NT2/D1 (cell line): ENCODE results near the gene KIAA1586.
A peak's percentile ranks its signal among the peaks of the same experiment; 100 is the strongest.
"Not testable (repeated sequence)": the region's sequence is repeated elsewhere in the genome, so short reads cannot be mapped to it uniquely, and the experiment has no call there.

Experiments
- DNase-seq: peaks from one replicate; pipeline ENCODE4 v3.0.0-alpha.2; 2011; ENCODE audit warnings: low read depth, low spot score
- H3K27me3 ChIP-seq: 2 replicates; pipeline ENCODE4 v1.6.0; 2011; ENCODE audit warnings: mild to moderate bottlenecking; ENCODE audit not compliant: insufficient read length, insufficient read depth
- H3K36me3 ChIP-seq: 2 replicates; pipeline ENCODE4 v1.6.1; 2011; ENCODE audit warnings: mild to moderate bottlenecking, low read length, mixed read lengths; ENCODE audit not compliant: insufficient read depth, insufficient read length
- H3K4me1 ChIP-seq: 2 replicates; pipeline ENCODE4 v1.5.1; 2011; ENCODE audit not compliant: insufficient read depth, insufficient read length
- H3K4me3 ChIP-seq: 2 replicates; pipeline ENCODE4 v1.5.1; 2011; ENCODE audit warnings: low read depth; ENCODE audit not compliant: insufficient read length
- H3K9ac ChIP-seq: 2 replicates; pipeline ENCODE4 v1.6.0; 2011; ENCODE audit warnings: low read depth; ENCODE audit not compliant: insufficient read length
- H3K9me3 ChIP-seq: 2 replicates; pipeline ENCODE4 v1.5.1; 2011; ENCODE audit warnings: mild to moderate bottlenecking, low read length; ENCODE audit not compliant: insufficient read depth
- SUZ12 ChIP-seq: IDR thresholded peaks from 2 replicates; pipeline ENCODE4 v1.6.1; 2011; ENCODE audit not compliant: insufficient read length, insufficient read depth; ENCODE audit errors: extremely low read depth
- YY1 ChIP-seq: IDR thresholded peaks from 2 replicates; pipeline ENCODE4 v1.6.1; 2011; ENCODE audit not compliant: insufficient read length, insufficient read depth
- ZNF274 ChIP-seq: IDR thresholded peaks from 2 replicates; pipeline ENCODE4 v1.6.1; 2011; ENCODE audit warnings: mild to moderate bottlenecking, low read depth, low read length

Gene KIAA1586

GRCh38 chr6:57046332-57047256 lies at the start of gene KIAA1586:
Gene KIAA1586 (plus strand): TSS chr6:57046693. CDS start chr6:57046756, 63 bp downstream.
- Histone ChIP-seq H3K36me3 (peaks cover 18% of the 10 kb centered on the region), H3K4me3 (peak within 1 kb of the TSS; percentile 43), H3K9ac (peak within 1 kb of the TSS; percentile 64)
- peak; percentile 47 for DNase-seq
- H3K27me3 ChIP-seq, H3K4me1 ChIP-seq, H3K9me3 ChIP-seq: not testable (repeated sequence)

GRCh38 chr6:56999049-56999448 lies 47.4 kb upstream of the KIAA1586 start:
- Histone ChIP-seq H3K36me3 (no peaks in the 10 kb centered on the region), H3K4me1 (no peaks in the 10 kb centered on the region), H3K27me3 (no peaks in the 10 kb centered on the region), H3K4me3 (no peak overlapping the region), H3K9ac (no peak overlapping the region), H3K9me3 (peaks cover 12% of the 10 kb centered on the region)
- DNase-seq: no peak
- TF ChIP-seq ZNF274 (no peak), YY1 (no peak), SUZ12 (no peak)

GRCh38 chr6:56999748-57000147 lies 46.7 kb upstream of the KIAA1586 start:
- not testable (repeated sequence) for H3K4me3 ChIP-seq, H3K27me3 ChIP-seq, DNase-seq, H3K36me3 ChIP-seq, H3K9ac ChIP-seq, H3K4me1 ChIP-seq
- peaks cover 12% of the 10 kb centered on the region for H3K9me3 ChIP-seq

GRCh38 chr6:57002197-57002596 lies 44.3 kb upstream of the KIAA1586 start:
- peaks cover 12% of the 10 kb centered on the region for H3K9me3 ChIP-seq
- no peaks in the 10 kb centered on the region for H3K27me3 ChIP-seq
- H3K36me3 ChIP-seq: no peaks in the 10 kb centered on the region
- no peak for TF ChIP-seq SUZ12
- TF ChIP-seq YY1: no peak
- TF ChIP-seq ZNF274: no peak
- DNase-seq: no peak
- H3K4me3 ChIP-seq: no peak overlapping the region
- no peak overlapping the region for H3K9ac ChIP-seq
- H3K4me1 ChIP-seq: no peaks in the 10 kb centered on the region

- peaks cover 6% of the 10 kb centered on the region for H3K9me3 ChIP-seq
These were observed 42.2 kb upstream of the KIAA1586 start for GRCh38 chr6:57004292-57004691.

GRCh38 chr6:57006101-57006500 lies 40.4 kb upstream of the KIAA1586 start:
- no peak overlapping the region for H3K4me3 ChIP-seq
- no peak for DNase-seq
- H3K9ac ChIP-seq: no peak overlapping the region
- H3K27me3 ChIP-seq: no peaks in the 10 kb centered on the region
- H3K36me3 ChIP-seq: no peaks in the 10 kb centered on the region
- no peaks in the 10 kb centered on the region for H3K4me1 ChIP-seq
- TF ChIP-seq ZNF274 (no peak), YY1 (no peak), SUZ12 (no peak)
- H3K9me3 ChIP-seq: no peaks in the 10 kb centered on the region

More at GRCh38 chr6:57004292-57004691, 42.2 kb upstream of the KIAA1586 start:
- Histone ChIP-seq H3K9ac (no peak overlapping the region), H3K4me1 (no peaks in the 10 kb centered on the region), H3K27me3 (no peaks in the 10 kb centered on the region), H3K4me3 (no peak overlapping the region), H3K36me3 (no peaks in the 10 kb centered on the region)
- TF ChIP-seq SUZ12 (no peak), YY1 (no peak), ZNF274 (no peak)
- DNase-seq: no peak

- H3K4me3 ChIP-seq, H3K9me3 ChIP-seq, H3K36me3 ChIP-seq, DNase-seq, H3K9ac ChIP-seq, H3K4me1 ChIP-seq, H3K27me3 ChIP-seq: not testable (repeated sequence)
These were observed 38.4 kb upstream of the KIAA1586 start for GRCh38 chr6:57008069-57008468.

- Histone ChIP-seq H3K9ac (no peak overlapping the region), H3K4me3 (no peak overlapping the region), H3K4me1 (no peaks in the 10 kb centered on the region), H3K27me3 (no peaks in the 10 kb centered on the region), H3K36me3 (no peaks in the 10 kb centered on the region), H3K9me3 (no peaks in the 10 kb centered on the region)
- no peak for TF ChIP-seq YY1
- TF ChIP-seq ZNF274: no peak
- no peak for TF ChIP-seq SUZ12
- no peak for DNase-seq
These were observed 33.0 kb upstream of the KIAA1586 start for GRCh38 chr6:57013521-57013926.
